Measurements from ENCODE around the gene TPBGL. TPM values are rescaled to one million over a fixed set of nuclear protein-coding genes. Genes with fewer than 3 reads are reported as not detected.
A peak's percentile ranks its signal among the peaks of the same experiment; 100 is the strongest.

The TPBGL gene
- total and polyA plus RNA-seq, 3 experiments from 2014 or later = 0.09 to 0.23 TPM; not detected in 1

GRCh38 chr11:75283391-75283931 is 42.9 kb downstream of the TPBGL start:
- CTCF ChIA-PET = interaction anchor here (4.8 to 16.2 kb wide), 2 partner anchors 12 to 101 kb away, joined by 38 to 325 read pairs; no protein-coding TSS in a partner anchor
- H3K4me3 ChIP-seq (ENCODE audit: low read length) = no peak overlapping the region
- H3K9me3 Mint-ChIP-seq = no peaks in the 10 kb centered on the region
- no peaks in the 10 kb centered on the region for H3K27me3 ChIP-seq (ENCODE audit: insufficient read depth, low read length, poor library complexity, severe bottlenecking)
- no peaks in the 10 kb centered on the region for H3K36me3 ChIP-seq (ENCODE audit: insufficient read depth, low read length)
- peaks cover 12 to 16% (median 15%) of the 10 kb centered on the region in 3 donors for H3K4me1 Mint-ChIP-seq
- H3K4me1 ChIP-seq (ENCODE audit: insufficient read depth, low read length) = peaks cover 5% of the 10 kb centered on the region
- DNase-seq = no peak
- H3K9me3 ChIP-seq (ENCODE audit: low read length) = no peaks in the 10 kb centered on the region
- no peak overlapping the region for H3K4me3 Mint-ChIP-seq
- H3K36me3 Mint-ChIP-seq = peaks cover 6 to 53% (median 8%) of the 10 kb centered on the region in 3 donors
- no peak overlapping the region for H3K27ac Mint-ChIP-seq
- no peaks in the 10 kb centered on the region for H3K27me3 Mint-ChIP-seq
- POLR2A ChIA-PET = no interaction called here
- no peak overlapping the region for H3K27ac ChIP-seq (ENCODE audit: low read depth, low read length)

- Histone ChIP-seq H3K27me3 (ENCODE audit: insufficient read depth, low read length, poor library complexity, severe bottlenecking) (no peaks in the 10 kb centered on the region), H3K36me3 (ENCODE audit: insufficient read depth, low read length) (no peaks in the 10 kb centered on the region), H3K4me3 (ENCODE audit: low read length) (no peak overlapping the region), H3K4me1 (ENCODE audit: insufficient read depth, low read length) (no peaks in the 10 kb centered on the region), H3K9me3 (ENCODE audit: low read length) (no peaks in the 10 kb centered on the region), H3K27ac (ENCODE audit: low read depth, low read length) (no peak overlapping the region)
- Mint-ChIP-seq H3K4me3 (no peak overlapping the region), H3K4me1 (peaks cover 0 to under 1% (median 0%) of the 10 kb centered on the region in 3 donors), H3K27me3 (no peaks in the 10 kb centered on the region), H3K27ac (peak overlapping the region in 2 of 8 donors; percentile 6 to 54), H3K9me3 (no peaks in the 10 kb centered on the region), H3K36me3 (peaks cover 0 to 49% (median 4%) of the 10 kb centered on the region in 3 donors)
- DNase-seq = no peak
- ChIA-PET CTCF (interaction anchor here (1.2 to 2.0 kb wide), 2 partner anchors 11 to 99 kb away, joined by 3 to 8 read pairs; no protein-coding TSS in a partner anchor), POLR2A (no interaction called here)
These were observed 45.3 kb downstream of the TPBGL start for GRCh38 chr11:75285776-75286360.

- DNase-seq = no peak
- peak overlapping the region in 1 of 8 donors; percentile 17 for H3K27ac Mint-ChIP-seq
- peaks cover 0 to 2% (median 0%) of the 10 kb centered on the region in 3 donors for H3K4me1 Mint-ChIP-seq
- ChIA-PET POLR2A (no interaction called here), CTCF (interaction anchor here (2.0 kb wide), 1 partner anchor 12 kb away, joined by 8 read pairs; no protein-coding TSS in a partner anchor)
- no peaks in the 10 kb centered on the region for H3K27me3 Mint-ChIP-seq
- peaks cover 0 to 42% (median 4%) of the 10 kb centered on the region in 3 donors for H3K36me3 Mint-ChIP-seq
- H3K4me3 Mint-ChIP-seq = no peak overlapping the region
- Histone ChIP-seq H3K27ac (ENCODE audit: low read depth, low read length) (no peak overlapping the region), H3K9me3 (ENCODE audit: low read length) (no peaks in the 10 kb centered on the region), H3K36me3 (ENCODE audit: insufficient read depth, low read length) (no peaks in the 10 kb centered on the region), H3K4me3 (ENCODE audit: low read length) (no peak overlapping the region), H3K27me3 (ENCODE audit: insufficient read depth, low read length, poor library complexity, severe bottlenecking) (no peaks in the 10 kb centered on the region), H3K4me1 (ENCODE audit: insufficient read depth, low read length) (no peaks in the 10 kb centered on the region)
- H3K9me3 Mint-ChIP-seq = no peaks in the 10 kb centered on the region
These were observed 46.4 kb downstream of the TPBGL start for GRCh38 chr11:75286826-75287465.

GRCh38 chr11:75287579-75287978 is 47.0 kb downstream of the TPBGL start:
- H3K9me3 Mint-ChIP-seq = no peaks in the 10 kb centered on the region
- no peak overlapping the region for H3K27ac Mint-ChIP-seq
- peaks cover 0 to 2% (median 0%) of the 10 kb centered on the region in 3 donors for H3K4me1 Mint-ChIP-seq
- H3K9me3 ChIP-seq (ENCODE audit: low read length) = no peaks in the 10 kb centered on the region
- no peaks in the 10 kb centered on the region for H3K36me3 ChIP-seq (ENCODE audit: insufficient read depth, low read length)
- peaks cover 0 to 38% (median 4%) of the 10 kb centered on the region in 3 donors for H3K36me3 Mint-ChIP-seq
- no peak overlapping the region for H3K4me3 Mint-ChIP-seq
- no peaks in the 10 kb centered on the region for H3K4me1 ChIP-seq (ENCODE audit: insufficient read depth, low read length)
- no peak overlapping the region for H3K4me3 ChIP-seq (ENCODE audit: low read length)
- H3K27ac ChIP-seq (ENCODE audit: low read depth, low read length) = no peak overlapping the region
- ChIA-PET POLR2A (no interaction called here), CTCF (interaction anchor here (1.5 kb wide), 1 partner anchor 8 kb away, joined by 6 read pairs; no protein-coding TSS in a partner anchor)
- no peaks in the 10 kb centered on the region for H3K27me3 Mint-ChIP-seq
- no peaks in the 10 kb centered on the region for H3K27me3 ChIP-seq (ENCODE audit: insufficient read depth, low read length, poor library complexity, severe bottlenecking)
- DNase-seq = no peak

GRCh38 chr11:75289511-75289760 is 48.9 kb downstream of the TPBGL start:
- no peaks in the 10 kb centered on the region for H3K27me3 ChIP-seq (ENCODE audit: insufficient read depth, low read length, poor library complexity, severe bottlenecking)
- H3K36me3 ChIP-seq (ENCODE audit: insufficient read depth, low read length) = no peaks in the 10 kb centered on the region
- no peak overlapping the region for H3K27ac ChIP-seq (ENCODE audit: low read depth, low read length)
- Mint-ChIP-seq H3K27me3 (no peaks in the 10 kb centered on the region), H3K4me1 (peaks cover 0 to 8% (median 5%) of the 10 kb centered on the region in 3 donors), H3K36me3 (peaks cover 3 to 27% (median 4%) of the 10 kb centered on the region in 3 donors), H3K27ac (peak overlapping the region in 1 of 8 donors; percentile 4), H3K9me3 (no peaks in the 10 kb centered on the region), H3K4me3 (no peak overlapping the region)
- no peak for DNase-seq
- no peaks in the 10 kb centered on the region for H3K4me1 ChIP-seq (ENCODE audit: insufficient read depth, low read length)
- no peaks in the 10 kb centered on the region for H3K9me3 ChIP-seq (ENCODE audit: low read length)
- H3K4me3 ChIP-seq (ENCODE audit: low read length) = no peak overlapping the region
- ChIA-PET CTCF (interaction anchor here (0.7 to 1.4 kb wide), 3 partner anchors 9 to 100 kb away, joined by 3 read pairs; no protein-coding TSS in a partner anchor), POLR2A (interaction anchor here (0.7 kb wide), 1 partner anchor 98 kb away, joined by 3 read pairs; no protein-coding TSS in a partner anchor)

DNA sequence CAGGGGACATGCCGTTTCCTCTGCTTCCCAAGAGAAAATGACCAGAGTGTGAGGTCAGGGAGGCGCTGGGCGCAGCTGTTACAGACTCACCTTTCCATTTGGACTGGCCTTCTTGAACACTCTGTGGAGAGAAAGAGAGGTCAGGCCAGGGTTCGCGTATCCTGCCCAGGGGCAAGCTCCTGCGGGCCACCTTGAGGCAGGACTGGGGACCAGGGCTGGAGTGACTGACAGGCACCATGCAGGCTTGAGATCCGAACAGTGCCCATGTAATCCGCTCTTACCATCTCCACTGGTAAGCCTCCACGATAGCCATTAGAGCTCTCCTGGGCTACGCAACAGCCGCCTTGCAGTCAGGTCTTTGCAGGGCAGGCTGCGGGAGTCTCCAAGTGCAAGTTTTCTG is 49.3 kb downstream of the TPBGL start:
- H3K27ac Mint-ChIP-seq = no peak overlapping the region
- H3K27me3 ChIP-seq (ENCODE audit: insufficient read depth, low read length, poor library complexity, severe bottlenecking) = no peaks in the 10 kb centered on the region
- POLR2A ChIA-PET = no interaction called here
- no peaks in the 10 kb centered on the region for H3K9me3 ChIP-seq (ENCODE audit: low read length)
- DNase-seq = no peak
- H3K4me1 ChIP-seq (ENCODE audit: insufficient read depth, low read length) = no peaks in the 10 kb centered on the region
- H3K27me3 Mint-ChIP-seq = no peaks in the 10 kb centered on the region
- H3K36me3 Mint-ChIP-seq = peaks cover 3 to 25% (median 4%) of the 10 kb centered on the region in 3 donors
- H3K4me3 ChIP-seq (ENCODE audit: low read length) = no peak overlapping the region
- CTCF ChIA-PET = interaction anchor here (0.8 to 1.4 kb wide), 2 partner anchors 10 to 95 kb away, joined by 3 read pairs; no protein-coding TSS in a partner anchor
- H3K27ac ChIP-seq (ENCODE audit: low read depth, low read length) = no peak overlapping the region
- no peak overlapping the region for H3K4me3 Mint-ChIP-seq
- H3K36me3 ChIP-seq (ENCODE audit: insufficient read depth, low read length) = no peaks in the 10 kb centered on the region
- no peaks in the 10 kb centered on the region for H3K9me3 Mint-ChIP-seq
- H3K4me1 Mint-ChIP-seq = peaks cover 0 to 8% (median 5%) of the 10 kb centered on the region in 3 donors

DNA sequence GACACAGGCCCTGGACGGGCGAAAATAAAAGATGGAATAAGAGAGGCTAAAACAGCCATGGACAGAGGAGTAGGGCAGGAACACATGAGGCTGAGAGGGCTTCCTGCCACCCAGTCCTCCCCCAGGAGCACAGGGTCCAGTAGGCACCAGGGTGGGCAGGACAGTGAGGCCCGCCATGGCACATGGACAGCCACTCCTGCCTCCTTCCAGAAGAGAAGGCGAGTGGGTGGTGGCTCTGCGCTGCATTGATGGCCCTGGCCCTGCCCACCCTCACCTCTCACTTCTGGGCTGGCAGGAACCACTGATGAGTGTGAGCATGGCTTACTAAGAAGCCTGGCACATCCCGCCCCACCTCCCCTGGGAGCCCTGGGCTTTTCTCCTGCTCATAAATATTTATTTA is 51.2 kb downstream of the TPBGL start:
- no peaks in the 10 kb centered on the region for H3K27me3 ChIP-seq (ENCODE audit: insufficient read depth, low read length, poor library complexity, severe bottlenecking)
- DNase-seq = no peak
- Mint-ChIP-seq H3K27me3 (no peaks in the 10 kb centered on the region), H3K4me3 (no peak overlapping the region), H3K9me3 (no peaks in the 10 kb centered on the region), H3K36me3 (peaks cover 5 to 25% (median 10%) of the 10 kb centered on the region in 3 donors), H3K27ac (peak overlapping the region in 1 of 8 donors; percentile 36), H3K4me1 (peaks cover 4 to 8% (median 5%) of the 10 kb centered on the region in 3 donors)
- no peak overlapping the region for H3K4me3 ChIP-seq (ENCODE audit: low read length)
- H3K9me3 ChIP-seq (ENCODE audit: low read length) = no peaks in the 10 kb centered on the region
- no peaks in the 10 kb centered on the region for H3K4me1 ChIP-seq (ENCODE audit: insufficient read depth, low read length)
- POLR2A ChIA-PET = no interaction called here
- no peaks in the 10 kb centered on the region for H3K36me3 ChIP-seq (ENCODE audit: insufficient read depth, low read length)
- H3K27ac ChIP-seq (ENCODE audit: low read depth, low read length) = no peak overlapping the region
- CTCF ChIA-PET = interaction anchor here (0.7 to 1.0 kb wide), 2 partner anchors 11 to 12 kb away, joined by 3 to 4 read pairs; no protein-coding TSS in a partner anchor

DNA sequence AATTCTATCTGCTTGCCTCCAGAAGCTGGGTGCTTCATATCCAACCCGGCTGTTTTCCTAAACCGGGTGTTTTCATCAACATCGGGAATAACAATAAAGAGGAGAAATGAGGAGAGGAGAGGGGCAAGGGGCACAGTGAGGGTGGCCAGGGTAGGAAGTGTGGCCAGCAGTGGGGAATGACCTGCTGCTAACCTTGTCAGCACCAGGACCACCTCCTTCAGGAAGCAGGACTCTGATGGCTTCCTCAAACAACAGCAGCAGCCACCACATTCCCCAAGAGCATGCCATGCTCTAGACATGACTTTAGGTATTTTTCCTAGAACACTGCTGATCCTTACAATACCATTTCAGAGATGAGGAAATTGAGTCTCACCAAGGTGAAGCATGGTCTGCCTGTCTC is 52.4 kb downstream of the TPBGL start:
- no peaks in the 10 kb centered on the region for H3K27me3 Mint-ChIP-seq
- Histone ChIP-seq H3K36me3 (ENCODE audit: insufficient read depth, low read length) (no peaks in the 10 kb centered on the region), H3K27ac (ENCODE audit: low read depth, low read length) (no peak overlapping the region), H3K9me3 (ENCODE audit: low read length) (no peaks in the 10 kb centered on the region), H3K4me3 (ENCODE audit: low read length) (no peak overlapping the region), H3K4me1 (ENCODE audit: insufficient read depth, low read length) (no peaks in the 10 kb centered on the region), H3K27me3 (ENCODE audit: insufficient read depth, low read length, poor library complexity, severe bottlenecking) (no peaks in the 10 kb centered on the region)
- ChIA-PET POLR2A (no interaction called here), CTCF (interaction anchor here (1.0 kb wide), 1 partner anchor 13 kb away, joined by 4 read pairs; no protein-coding TSS in a partner anchor)
- H3K4me1 Mint-ChIP-seq = peaks cover 4 to 11% (median 5%) of the 10 kb centered on the region in 3 donors
- no peak overlapping the region for H3K4me3 Mint-ChIP-seq
- peaks cover 1 to 16% (median 10%) of the 10 kb centered on the region in 3 donors for H3K36me3 Mint-ChIP-seq
- peak overlapping the region in 2 of 8 donors; percentile 24 to 29 for H3K27ac Mint-ChIP-seq
- H3K9me3 Mint-ChIP-seq = no peaks in the 10 kb centered on the region
- no peak for DNase-seq

All from CD8-positive, alpha-beta memory T cell (primary cell).